K562 (cell line): Measurements from ENCODE around the gene HAUS7. TPM values are rescaled to one million over a fixed set of nuclear protein-coding genes. Genes with fewer than 3 reads are reported as not detected.

ENCODE experiments used
- ATAC-seq: fragments of 200-7000 bp; cut with Tn5 transposase; 3 replicates; pipeline ENCODE4 v1.9.1; 2020; ENCODE audit warnings: moderate library complexity
- BruUV-seq: library from RNA; stranded (reverse); fragments of 400-500 nt; replicated peaks from 2 replicates; lab custom pipeline; 2021; lab: Mats Ljungman, UMichigan
- CTCF ChIA-PET: fragments of 300-600 bp; formaldehyde crosslinking; extraction: SDS; loops from one replicate; lab custom pipeline; 2021; ENCODE audit warnings: low intra/inter-chr PET ratio; lab: Yijun Ruan, JAX
- POLR2A ChIA-PET: fragments of 300-600, 350-650 bp; sonication (Branson Sonifier 250); formaldehyde crosslinking; extraction: SDS; loops from one replicate; lab custom pipeline; 2021; ENCODE audit warnings: antibody characterized with exemption, inconsistent platforms; lab: Yijun Ruan, JAX
- DNase-seq, 4 experiments: peaks; one replicate each; pipeline versions ENCODE4 v3.0.0 to v3.0.0-alpha.2; 2011 to 2018; ENCODE audit warnings: low spot score in 3 of 4, mixed read lengths in 3 of 4; ENCODE audit errors: extremely low read depth in 1 of 4
- FAIRE-seq: peaks from 2 replicates; lab custom pipeline; 2011; peaks lifted over from hg19 to GRCh38; lab: Jason Lieb, UNC
- H2AFZ ChIP-seq: 2 replicates; pipeline ENCODE4 v1.6.0; 2011; ENCODE audit warnings: low read depth, low read length, control low read depth, inconsistent platforms
- H3K27ac ChIP-seq: fragments of 200-600 bp; 3 replicates; pipeline ENCODE4 v1.8.0; 2011; ENCODE audit warnings: low read depth, mild to moderate bottlenecking, control low read depth, inconsistent platforms, low read length, moderate library complexity, mixed read lengths; ENCODE audit errors: extremely low read depth
- H3K27me3 ChIP-seq, 2 experiments: fragments of 300-600 bp in 1 of 2; 2 replicates in 1 of 2; 3 replicates in 1 of 2; pipeline versions ENCODE4 v1.6.0 to v1.8.0; 2011; ENCODE audit warnings: inconsistent platforms in 2 of 2, low read length in 2 of 2, mild to moderate bottlenecking in 1 of 2, mixed read lengths in 1 of 2, moderate library complexity in 1 of 2; ENCODE audit not compliant: control insufficient read depth in 2 of 2, insufficient read depth in 2 of 2
- H3K36me3 ChIP-seq: fragments of 300-600 bp; 3 replicates; pipeline ENCODE4 v1.8.0; 2011; ENCODE audit warnings: mild to moderate bottlenecking, low read length, inconsistent platforms; ENCODE audit not compliant: control insufficient read depth, insufficient read depth
- H3K4me1 ChIP-seq, 2 experiments: fragments of 200-600 bp in 1 of 2; replicated peaks in 1 of 2; 2 replicates in 1 of 2; 3 replicates in 1 of 2; pipeline versions ENCODE4 v1.5.1 to v1.8.0; 2011; ENCODE audit warnings: inconsistent platforms in 2 of 2, low read length in 2 of 2, mild to moderate bottlenecking in 1 of 2, mixed read lengths in 1 of 2, moderate library complexity in 1 of 2; ENCODE audit not compliant: control insufficient read depth in 2 of 2, insufficient read depth in 2 of 2
- H3K4me2 ChIP-seq: 2 replicates; pipeline ENCODE4 v1.6.1; 2011; ENCODE audit warnings: low read length, control low read depth, inconsistent platforms, mixed read lengths; ENCODE audit not compliant: insufficient read depth
- H3K4me3 ChIP-seq: fragments of 200-600 bp; sonication (generic), shearing (Covaris generic); 2 replicates; pipeline ENCODE4 v1.5.1; 2016; ENCODE audit warnings: control low read depth, inconsistent platforms
- H3K79me2 ChIP-seq: fragments of 200-600 bp; 3 replicates; pipeline ENCODE4 v1.8.0; 2011; ENCODE audit warnings: low read length, inconsistent platforms; ENCODE audit not compliant: control insufficient read depth, insufficient read depth
- H3K9ac ChIP-seq, 2 experiments: 2 replicates each; pipeline versions ENCODE4 v1.6.0 to v1.6.1; 2011; ENCODE audit warnings: low read depth in 2 of 2, low read length in 2 of 2, control low read depth in 1 of 2, inconsistent platforms in 1 of 2, mild to moderate bottlenecking in 1 of 2, mixed read lengths in 1 of 2; ENCODE audit not compliant: insufficient read depth in 1 of 2
- H3K9me1 ChIP-seq: one replicate; pipeline ENCODE4 v1.6.0; 2011; ENCODE audit warnings: inconsistent platforms, mild to moderate bottlenecking, low read length, moderate library complexity; ENCODE audit not compliant: control insufficient read depth, insufficient read depth
- H3K9me3 ChIP-seq: replicated peaks from 2 replicates; pipeline ENCODE4 v1.5.1; 2011; ENCODE audit warnings: low read depth, low read length, inconsistent platforms; ENCODE audit not compliant: control insufficient read depth, insufficient read depth
- H4K20me1 ChIP-seq: replicated peaks from 2 replicates; pipeline ENCODE4 v1.6.1; 2011; ENCODE audit warnings: low read length, inconsistent platforms, mixed read lengths; ENCODE audit not compliant: control insufficient read depth, insufficient read depth
- BHLHE40 ChIP-seq: IDR thresholded peaks from 2 replicates; pipeline ENCODE4 v1.6.1; 2011; ENCODE audit warnings: low read length, improper control_type of control experiment
- ZFP36 ChIP-seq: fragments of 150-350 bp; IDR thresholded peaks from 2 replicates; pipeline ENCODE4 v1.6.1; 2018; ENCODE audit warnings: low read length, low read depth; ENCODE audit not compliant: partially characterized antibody
- ZNF668 ChIP-seq: fragments of 250-450 bp; sonication (Bioruptor Pico); IDR thresholded peaks from 2 replicates; pipeline ENCODE4 v1.8.0; 2022; ENCODE audit warnings: mild to moderate bottlenecking, inconsistent platforms
- WGBS: fragments of 100-300 bp; shearing (Covaris generic); methylation state at CpG from one replicate; pipeline ENCODE4 v1.1.6; 2016; ENCODE audit warnings: low coverage, mixed read lengths; ENCODE audit not compliant: insufficient coverage; ENCODE audit errors: missing lambda C conversion rate; 5-methylcytosine and 5-hydroxymethylcytosine counted together
- in situ Hi-C: fragments of 300-500 bp; cut with MboI; formaldehyde crosslinking; loops from 4 replicates; pipeline ENCODE4 v1.15.0; 2018; ENCODE audit warnings: inconsistent platforms, mixed read lengths
- intact Hi-C: fragments of 100-400 bp; cut with micrococcal nuclease; formaldehyde crosslinking; loops from 2 replicates; pipeline ENCODE4 v1.14.2; 2022
- polyA plus RNA-seq, 8 experiments: library from polyadenylated mRNA; depleted of rRNA in 4 of 8; stranded (reverse) in 5 of 8; unstranded in 3 of 8; fragments of >200 nt; fragmentation: Nextera tagmentation in 2 of 8; fragmentation: Illumina TruSeq in 1 of 8; extraction: Ambion mirVana in 2 of 8; extraction: Trizol in 1 of 8; gene quantifications; 2 replicates each; pipeline versions ENCODE4 v1.2.1 to v1.2.3, GENCODE V29; 2011 to 2014; ENCODE audit warnings: inconsistent platforms in 1 of 8, missing spikeins in 1 of 8
- total RNA-seq, 7 experiments: library from RNA; depleted of rRNA in 6 of 7; stranded (reverse); fragments of >200 nt in 6 of 7; fragmentation: Illumina TruSeq in 2 of 7; extraction: Trizol in 2 of 7; gene quantifications; 2 replicates each; pipeline versions ENCODE4 v1.2.1 to v1.2.3, GENCODE V29; 2011 to 2021; ENCODE audit warnings: low replicate concordance in 1 of 7
- TF ChIP-seq, protein P1 (sequence below), 3 experiments: IDR thresholded peaks in 2 of 3; conservative IDR thresholded peaks in 1 of 3; 2 replicates each; pipeline ENCODE4 v1.5.1; 2011 to 2012; ENCODE audit warnings: low read length in 3 of 3, mild to moderate bottlenecking in 3 of 3, control low read depth in 2 of 3, improper control_type of control experiment in 1 of 3, inconsistent platforms in 1 of 3, low read depth in 1 of 3, mixed read lengths in 1 of 3, moderate library complexity in 1 of 3; ENCODE audit not compliant: insufficient read depth in 2 of 3
- TF ChIP-seq, protein P2 (sequence below), 3 experiments: fragments of 200-800 bp in 1 of 3; fragments of 250-450 bp in 1 of 3; fragments of 450-650 bp in 1 of 3; sonication (Bioruptor Pico) in 1 of 3; sonication (Bioruptor generic) in 1 of 3; formaldehyde crosslinking in 1 of 3; IDR thresholded peaks; 2 replicates each; pipeline versions ENCODE4 v1.6.1 to v1.8.0; 2016 to 2022; ENCODE audit warnings: mild to moderate bottlenecking in 2 of 3, missing genetic modification characterization in 2 of 3, missing compliant biosample characterization in 1 of 3, moderate library complexity in 1 of 3
- TF ChIP-seq, protein P3 (sequence below): fragments of 450-650 bp; IDR thresholded peaks from 2 replicates; pipeline ENCODE4 v1.6.1; 2018; ENCODE audit not compliant: partially characterized antibody
- TF ChIP-seq, protein P4 (sequence below): IDR thresholded peaks from 3 replicates; pipeline ENCODE4 v1.6.1; 2011; ENCODE audit warnings: borderline replicate concordance, mild to moderate bottlenecking, moderate library complexity; ENCODE audit not compliant: insufficient read length; ENCODE audit errors: extremely low read depth

Gene HAUS7
- total and polyA plus RNA-seq, 9 of the 15 experiments (the other 6 are each of a cell fraction or from before 2014, with no cell fraction given), result 10.0 to 94.9 (median 48.8) TPM

DNA sequence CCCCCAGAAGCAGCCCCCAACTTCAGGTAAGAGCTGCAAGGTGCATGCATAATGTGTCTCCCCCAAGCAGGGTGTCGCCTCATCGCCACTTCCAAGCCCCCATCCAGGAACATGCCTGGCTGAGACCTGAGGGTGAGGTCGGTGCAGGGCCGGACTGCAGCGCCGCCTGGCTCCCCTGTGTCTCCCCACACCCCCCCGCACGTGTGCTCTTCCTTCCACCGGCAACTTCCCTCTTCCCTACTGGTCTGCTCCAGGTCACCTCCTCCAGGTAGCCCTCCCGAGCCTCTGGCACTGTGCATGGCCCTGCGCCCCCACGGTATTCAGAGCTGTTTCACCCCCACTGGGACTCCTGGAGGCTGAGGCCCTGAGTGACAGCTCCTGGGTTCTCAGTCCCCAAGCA lies 22.2 kb upstream of the HAUS7 start:
- Histone ChIP-seq H3K36me3 (no peaks in the 10 kb centered on the region), H3K9me1 (no peaks in the 10 kb centered on the region), H3K4me2 (no peak overlapping the region), H3K9me3 (no peaks in the 10 kb centered on the region), H3K27me3 (peaks cover 2 to 35% of the 10 kb centered on the region in 2 experiments; a peak in 4 of 5 replicates), H3K79me2 (no peaks in the 10 kb centered on the region), H4K20me1 (no peaks in the 10 kb centered on the region), H3K4me3 (no peak overlapping the region), H3K9ac (no peak overlapping the region), H3K4me1 (peaks cover 0 to 38% of the 10 kb centered on the region in 2 experiments; a peak in 2 of 5 replicates), H2AFZ (no peak overlapping the region), H3K27ac (no peak overlapping the region)
- peak in 2 of 4 experiments; percentile 22 to 33 for DNase-seq
- in situ Hi-C loops, result no loop called here
- CTCF ChIA-PET, result no interaction called here
- intact Hi-C loops, result no loop called here
- ATAC-seq, result peak; percentile 45; the same call in 2 of the 3 replicates
- POLR2A ChIA-PET, result interaction anchor here (0.6 kb wide), 1 partner anchor 174 kb away, joined by 3 read pairs; no protein-coding TSS in a partner anchor
- FAIRE-seq, result no peak
- WGBS, result 2% methylated on average over 9 of the region's 12 CpGs
- no TSS peak for BruUV-seq
- TF ChIP-seq, protein P1, sequence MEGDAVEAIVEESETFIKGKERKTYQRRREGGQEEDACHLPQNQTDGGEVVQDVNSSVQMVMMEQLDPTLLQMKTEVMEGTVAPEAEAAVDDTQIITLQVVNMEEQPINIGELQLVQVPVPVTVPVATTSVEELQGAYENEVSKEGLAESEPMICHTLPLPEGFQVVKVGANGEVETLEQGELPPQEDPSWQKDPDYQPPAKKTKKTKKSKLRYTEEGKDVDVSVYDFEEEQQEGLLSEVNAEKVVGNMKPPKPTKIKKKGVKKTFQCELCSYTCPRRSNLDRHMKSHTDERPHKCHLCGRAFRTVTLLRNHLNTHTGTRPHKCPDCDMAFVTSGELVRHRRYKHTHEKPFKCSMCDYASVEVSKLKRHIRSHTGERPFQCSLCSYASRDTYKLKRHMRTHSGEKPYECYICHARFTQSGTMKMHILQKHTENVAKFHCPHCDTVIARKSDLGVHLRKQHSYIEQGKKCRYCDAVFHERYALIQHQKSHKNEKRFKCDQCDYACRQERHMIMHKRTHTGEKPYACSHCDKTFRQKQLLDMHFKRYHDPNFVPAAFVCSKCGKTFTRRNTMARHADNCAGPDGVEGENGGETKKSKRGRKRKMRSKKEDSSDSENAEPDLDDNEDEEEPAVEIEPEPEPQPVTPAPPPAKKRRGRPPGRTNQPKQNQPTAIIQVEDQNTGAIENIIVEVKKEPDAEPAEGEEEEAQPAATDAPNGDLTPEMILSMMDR (IDR thresholded peaks at IDR 0.05 in 2 of 3, conservative IDR thresholded peaks at IDR 0.05 in 1 of 3; ENCODE audit: insufficient read depth in 2 of 3, low read depth in 1 of 3, low read length in 3 of 3), result peak; percentile 24 to 27 (median 26); a peak in 3 of 6 replicates
- TF ChIP-seq, protein P2, sequence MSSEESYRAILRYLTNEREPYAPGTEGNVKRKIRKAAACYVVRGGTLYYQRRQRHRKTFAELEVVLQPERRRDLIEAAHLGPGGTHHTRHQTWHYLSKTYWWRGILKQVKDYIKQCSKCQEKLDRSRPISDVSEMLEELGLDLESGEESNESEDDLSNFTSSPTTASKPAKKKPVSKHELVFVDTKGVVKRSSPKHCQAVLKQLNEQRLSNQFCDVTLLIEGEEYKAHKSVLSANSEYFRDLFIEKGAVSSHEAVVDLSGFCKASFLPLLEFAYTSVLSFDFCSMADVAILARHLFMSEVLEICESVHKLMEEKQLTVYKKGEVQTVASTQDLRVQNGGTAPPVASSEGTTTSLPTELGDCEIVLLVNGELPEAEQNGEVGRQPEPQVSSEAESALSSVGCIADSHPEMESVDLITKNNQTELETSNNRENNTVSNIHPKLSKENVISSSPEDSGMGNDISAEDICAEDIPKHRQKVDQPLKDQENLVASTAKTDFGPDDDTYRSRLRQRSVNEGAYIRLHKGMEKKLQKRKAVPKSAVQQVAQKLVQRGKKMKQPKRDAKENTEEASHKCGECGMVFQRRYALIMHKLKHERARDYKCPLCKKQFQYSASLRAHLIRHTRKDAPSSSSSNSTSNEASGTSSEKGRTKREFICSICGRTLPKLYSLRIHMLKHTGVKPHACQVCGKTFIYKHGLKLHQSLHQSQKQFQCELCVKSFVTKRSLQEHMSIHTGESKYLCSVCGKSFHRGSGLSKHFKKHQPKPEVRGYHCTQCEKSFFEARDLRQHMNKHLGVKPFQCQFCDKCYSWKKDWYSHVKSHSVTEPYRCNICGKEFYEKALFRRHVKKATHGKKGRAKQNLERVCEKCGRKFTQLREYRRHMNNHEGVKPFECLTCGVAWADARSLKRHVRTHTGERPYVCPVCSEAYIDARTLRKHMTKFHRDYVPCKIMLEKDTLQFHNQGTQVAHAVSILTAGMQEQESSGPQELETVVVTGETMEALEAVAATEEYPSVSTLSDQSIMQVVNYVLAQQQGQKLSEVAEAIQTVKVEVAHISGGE (CRISPR knock-in tag; IDR thresholded peaks at IDR 0.05), result no peak
- TF ChIP-seq, protein P3, sequence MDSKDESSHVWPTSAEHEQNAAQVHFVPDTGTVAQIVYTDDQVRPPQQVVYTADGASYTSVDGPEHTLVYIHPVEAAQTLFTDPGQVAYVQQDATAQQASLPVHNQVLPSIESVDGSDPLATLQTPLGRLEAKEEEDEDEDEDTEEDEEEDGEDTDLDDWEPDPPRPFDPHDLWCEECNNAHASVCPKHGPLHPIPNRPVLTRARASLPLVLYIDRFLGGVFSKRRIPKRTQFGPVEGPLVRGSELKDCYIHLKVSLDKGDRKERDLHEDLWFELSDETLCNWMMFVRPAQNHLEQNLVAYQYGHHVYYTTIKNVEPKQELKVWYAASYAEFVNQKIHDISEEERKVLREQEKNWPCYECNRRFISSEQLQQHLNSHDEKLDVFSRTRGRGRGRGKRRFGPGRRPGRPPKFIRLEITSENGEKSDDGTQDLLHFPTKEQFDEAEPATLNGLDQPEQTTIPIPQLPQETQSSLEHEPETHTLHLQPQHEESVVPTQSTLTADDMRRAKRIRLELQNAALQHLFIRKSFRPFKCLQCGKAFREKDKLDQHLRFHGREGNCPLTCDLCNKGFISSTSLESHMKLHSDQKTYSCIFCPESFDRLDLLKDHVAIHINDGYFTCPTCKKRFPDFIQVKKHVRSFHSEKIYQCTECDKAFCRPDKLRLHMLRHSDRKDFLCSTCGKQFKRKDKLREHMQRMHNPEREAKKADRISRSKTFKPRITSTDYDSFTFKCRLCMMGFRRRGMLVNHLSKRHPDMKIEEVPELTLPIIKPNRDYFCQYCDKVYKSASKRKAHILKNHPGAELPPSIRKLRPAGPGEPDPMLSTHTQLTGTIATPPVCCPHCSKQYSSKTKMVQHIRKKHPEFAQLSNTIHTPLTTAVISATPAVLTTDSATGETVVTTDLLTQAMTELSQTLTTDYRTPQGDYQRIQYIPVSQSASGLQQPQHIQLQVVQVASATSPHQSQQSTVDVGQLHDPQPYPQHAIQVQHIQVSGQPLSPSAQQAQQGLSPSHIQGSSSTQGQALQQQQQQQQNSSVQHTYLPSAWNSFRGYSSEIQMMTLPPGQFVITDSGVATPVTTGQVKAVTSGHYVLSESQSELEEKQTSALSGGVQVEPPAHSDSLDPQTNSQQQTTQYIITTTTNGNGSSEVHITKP, result peak; percentile 30
- no peak for TF ChIP-seq ZNF668 (CRISPR knock-in tag)
- peak; percentile 69 for TF ChIP-seq BHLHE40
- TF ChIP-seq, protein P4, sequence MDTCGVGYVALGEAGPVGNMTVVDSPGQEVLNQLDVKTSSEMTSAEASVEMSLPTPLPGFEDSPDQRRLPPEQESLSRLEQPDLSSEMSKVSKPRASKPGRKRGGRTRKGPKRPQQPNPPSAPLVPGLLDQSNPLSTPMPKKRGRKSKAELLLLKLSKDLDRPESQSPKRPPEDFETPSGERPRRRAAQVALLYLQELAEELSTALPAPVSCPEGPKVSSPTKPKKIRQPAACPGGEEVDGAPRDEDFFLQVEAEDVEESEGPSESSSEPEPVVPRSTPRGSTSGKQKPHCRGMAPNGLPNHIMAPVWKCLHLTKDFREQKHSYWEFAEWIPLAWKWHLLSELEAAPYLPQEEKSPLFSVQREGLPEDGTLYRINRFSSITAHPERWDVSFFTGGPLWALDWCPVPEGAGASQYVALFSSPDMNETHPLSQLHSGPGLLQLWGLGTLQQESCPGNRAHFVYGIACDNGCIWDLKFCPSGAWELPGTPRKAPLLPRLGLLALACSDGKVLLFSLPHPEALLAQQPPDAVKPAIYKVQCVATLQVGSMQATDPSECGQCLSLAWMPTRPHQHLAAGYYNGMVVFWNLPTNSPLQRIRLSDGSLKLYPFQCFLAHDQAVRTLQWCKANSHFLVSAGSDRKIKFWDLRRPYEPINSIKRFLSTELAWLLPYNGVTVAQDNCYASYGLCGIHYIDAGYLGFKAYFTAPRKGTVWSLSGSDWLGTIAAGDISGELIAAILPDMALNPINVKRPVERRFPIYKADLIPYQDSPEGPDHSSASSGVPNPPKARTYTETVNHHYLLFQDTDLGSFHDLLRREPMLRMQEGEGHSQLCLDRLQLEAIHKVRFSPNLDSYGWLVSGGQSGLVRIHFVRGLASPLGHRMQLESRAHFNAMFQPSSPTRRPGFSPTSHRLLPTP, result no peak
- TF ChIP-seq ZFP36, result peak; percentile 90
